HUDEP-2 (cell line): Measurements from ENCODE around the gene UPF2.

Experiments used
- DNase-seq, 76 experiments: peaks; one replicate each; lab custom pipeline; 2025; ENCODE audit not compliant: unreplicated experiment in 76 of 76; lab: John Stamatoyannopoulos, UW

Gene UPF2

DNA sequence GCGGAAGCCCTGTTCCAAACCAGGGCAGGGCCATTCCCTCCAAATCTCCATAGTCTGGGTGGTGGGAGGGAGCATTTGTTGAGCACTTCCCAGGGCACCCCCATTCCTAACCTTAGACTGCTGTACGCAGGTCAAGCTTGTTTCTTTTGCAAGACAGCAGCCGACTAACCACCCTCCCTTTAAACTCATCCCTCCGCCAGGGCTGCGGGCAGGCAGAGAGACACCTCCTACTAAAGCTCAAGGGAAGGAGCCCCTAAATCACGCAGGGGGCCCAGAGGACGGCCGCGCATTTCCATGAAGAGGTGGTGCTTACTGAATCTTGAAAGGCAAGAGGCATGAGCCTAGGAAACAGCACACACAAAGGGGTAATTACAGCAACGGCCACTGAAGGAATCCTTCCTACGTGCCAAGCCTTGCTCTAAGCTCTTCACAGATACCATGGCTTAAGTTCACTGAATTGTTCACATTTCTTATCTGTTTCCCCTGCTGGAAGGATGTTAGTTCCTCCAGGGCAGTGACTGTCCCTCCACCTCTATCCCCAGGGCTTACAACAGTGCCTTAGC is 129.4 kb downstream of the UPF2 start:
- DNase-seq = no peak

DNA sequence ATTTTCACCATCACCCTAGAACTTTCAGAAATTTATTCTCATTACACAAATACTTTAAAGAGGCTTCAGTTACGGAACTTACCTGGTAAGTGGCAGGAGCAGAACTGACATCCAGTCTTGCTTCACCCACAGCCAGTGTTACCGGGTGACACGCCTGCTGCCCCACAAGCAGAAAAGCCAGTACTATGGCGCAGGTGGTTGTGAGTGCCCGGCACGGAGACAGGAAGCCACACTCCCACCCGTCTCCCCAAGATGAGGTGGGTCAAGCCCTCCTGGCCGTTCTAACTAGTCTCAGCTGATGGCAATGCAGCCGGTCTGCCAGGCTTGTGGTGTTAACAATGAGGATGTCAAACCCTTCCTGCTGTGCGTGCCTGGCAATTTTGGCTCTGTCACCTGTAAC is 132.5 kb downstream of the UPF2 start:
- DNase-seq = no peak

DNA sequence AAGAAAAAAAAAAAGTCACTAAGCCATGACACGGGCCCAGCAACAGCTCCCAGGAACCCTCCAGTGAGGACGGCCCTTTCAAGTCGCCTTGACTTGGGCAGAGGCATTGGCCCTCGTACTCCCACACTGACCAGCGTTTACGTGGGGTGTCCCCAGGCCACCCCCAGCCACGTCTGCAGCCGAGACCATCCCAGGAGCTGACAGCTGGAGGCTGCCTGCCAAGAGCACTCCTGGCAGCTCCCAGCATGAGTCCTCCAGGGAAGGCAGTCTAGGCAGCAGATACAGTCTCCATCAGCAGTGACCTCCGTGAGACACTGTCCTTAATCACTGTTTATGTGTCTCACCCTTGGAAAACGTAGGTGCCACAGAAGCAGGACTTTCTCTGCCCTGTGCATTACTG is 133.0 kb downstream of the UPF2 start:
- no peak for DNase-seq

DNA sequence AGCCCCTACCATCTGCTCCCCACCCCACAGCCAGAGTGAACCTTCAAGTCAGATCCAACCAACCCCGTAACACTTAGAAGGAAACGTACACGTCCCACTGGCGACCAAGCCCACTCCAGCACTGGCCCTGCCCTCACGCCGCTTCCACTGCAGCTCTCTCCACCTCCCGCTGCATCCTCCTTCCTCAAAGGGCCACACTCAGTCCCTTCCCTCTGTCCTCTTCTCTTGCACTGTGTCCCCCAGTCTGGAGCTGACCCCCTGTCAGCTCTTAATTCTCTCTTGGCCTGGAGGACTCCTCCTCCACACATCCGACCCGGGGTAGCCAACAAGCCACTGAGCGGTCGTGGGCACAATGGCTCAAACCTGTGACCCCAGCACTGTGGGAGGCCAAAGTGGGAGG is 133.6 kb downstream of the UPF2 start:
- DNase-seq = no peak

DNA sequence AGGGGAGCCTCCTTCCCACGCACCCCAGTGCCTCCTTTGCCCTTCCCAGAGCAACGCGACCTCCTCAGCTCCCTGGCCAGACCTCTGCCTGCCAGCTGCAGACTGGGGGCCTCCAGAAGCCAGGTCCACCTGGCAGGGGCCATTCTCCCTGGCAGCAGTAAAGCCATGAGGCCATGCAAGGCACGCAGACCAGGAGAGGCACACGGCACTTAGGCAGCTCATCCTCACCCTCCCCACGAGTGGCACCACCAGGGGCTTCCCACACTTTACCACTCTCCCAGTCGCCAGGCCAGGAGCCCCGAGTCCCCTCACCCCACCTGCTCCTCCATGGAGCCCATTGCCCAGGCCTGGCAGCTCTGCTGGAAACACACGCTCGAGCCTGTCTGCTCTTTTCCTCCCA is 134.1 kb downstream of the UPF2 start:
- no peak for DNase-seq

DNA sequence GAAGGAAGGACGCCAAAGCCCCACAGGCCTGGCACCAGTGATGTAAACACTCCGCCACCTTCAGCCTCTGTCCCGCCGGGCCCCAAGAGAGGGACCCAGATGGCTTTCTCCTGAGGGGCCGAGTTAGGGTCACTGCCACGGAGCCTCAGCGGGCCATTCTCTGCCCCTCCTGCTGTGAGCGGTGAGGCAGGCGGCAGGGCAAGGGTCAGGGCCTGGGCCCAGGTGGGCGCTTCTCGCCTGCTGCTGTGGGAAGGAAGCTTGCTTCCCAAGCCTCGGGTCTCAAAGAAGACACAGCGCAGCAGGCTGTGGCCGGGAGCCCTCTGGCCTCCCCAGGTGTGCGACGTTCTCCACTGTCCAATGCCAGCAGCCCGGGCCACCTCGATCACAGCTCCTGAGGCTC is 134.7 kb downstream of the UPF2 start:
- DNase-seq = no peak

DNA sequence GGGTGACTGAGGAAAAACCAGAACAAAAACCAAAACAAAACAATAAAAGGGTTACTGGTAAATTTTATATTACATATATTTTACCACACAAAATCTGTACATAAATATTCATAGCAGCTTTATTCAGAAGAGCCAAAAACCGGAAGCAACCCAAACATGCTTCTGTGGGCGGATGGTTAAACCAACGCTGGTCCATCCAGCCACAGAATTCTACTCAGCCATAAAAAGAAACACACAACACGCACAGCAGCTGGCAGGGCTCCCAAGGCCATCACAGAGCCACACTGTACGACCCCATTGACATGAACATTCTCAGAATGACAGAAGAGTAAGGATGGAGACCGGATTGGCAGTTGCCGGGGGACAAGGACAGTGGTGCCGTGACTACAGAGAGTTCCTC is 135.9 kb downstream of the UPF2 start:
- DNase-seq = no peak

DNA sequence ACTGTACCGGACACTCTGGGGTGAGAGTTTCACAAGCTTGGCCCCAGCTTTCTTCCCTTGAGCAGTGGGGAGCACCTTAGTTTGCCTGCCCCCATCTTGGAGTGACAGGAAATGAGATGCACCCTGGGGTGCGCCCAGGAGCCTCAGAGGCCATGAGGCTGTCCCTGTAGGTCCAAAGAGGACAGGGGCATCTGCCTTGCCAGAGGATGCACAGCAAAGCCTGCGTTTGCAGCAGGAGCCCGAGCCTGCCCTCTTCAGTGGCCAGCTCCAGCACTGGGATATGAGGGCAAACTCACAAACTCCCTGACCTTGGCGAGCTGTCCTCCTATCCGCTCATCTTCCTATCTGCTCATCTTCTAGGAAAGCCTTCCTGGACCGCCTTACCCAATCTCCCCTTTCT is 140.0 kb downstream of the UPF2 start:
- DNase-seq = no peak

DNA sequence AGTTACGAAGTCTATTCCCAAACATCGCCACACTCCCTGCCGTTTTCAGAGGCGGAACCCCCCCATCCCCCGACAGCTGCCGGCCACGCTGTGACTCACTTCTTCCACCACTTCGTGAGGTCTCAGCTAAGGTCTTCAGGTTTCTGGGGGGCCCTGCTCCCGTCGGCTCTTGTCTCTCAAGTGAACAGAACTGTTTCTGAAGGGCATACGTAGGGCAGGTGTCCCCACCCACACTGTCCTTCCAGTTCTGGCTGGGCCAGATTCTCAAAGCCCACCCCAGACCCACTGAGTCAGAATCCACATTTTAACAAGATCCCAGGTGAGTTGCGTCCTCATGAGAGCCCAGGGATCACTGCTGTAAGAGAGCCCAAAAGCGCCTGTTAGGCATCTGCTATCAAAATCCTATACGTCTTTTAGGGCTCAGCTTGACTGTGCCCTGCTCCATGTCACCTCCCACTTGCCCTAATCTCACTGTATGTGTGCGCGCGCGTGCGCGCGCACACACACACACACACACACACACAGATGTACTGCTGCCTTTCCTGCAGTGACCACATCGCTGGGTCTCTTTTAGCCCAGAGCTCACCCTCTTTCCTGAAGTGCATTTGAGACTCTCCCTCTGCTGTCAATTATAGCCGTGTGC is 140.7 kb downstream of the UPF2 start:
- DNase-seq = peak in 9 of 76 experiments; percentile 6 to 25 (median 15)

DNA sequence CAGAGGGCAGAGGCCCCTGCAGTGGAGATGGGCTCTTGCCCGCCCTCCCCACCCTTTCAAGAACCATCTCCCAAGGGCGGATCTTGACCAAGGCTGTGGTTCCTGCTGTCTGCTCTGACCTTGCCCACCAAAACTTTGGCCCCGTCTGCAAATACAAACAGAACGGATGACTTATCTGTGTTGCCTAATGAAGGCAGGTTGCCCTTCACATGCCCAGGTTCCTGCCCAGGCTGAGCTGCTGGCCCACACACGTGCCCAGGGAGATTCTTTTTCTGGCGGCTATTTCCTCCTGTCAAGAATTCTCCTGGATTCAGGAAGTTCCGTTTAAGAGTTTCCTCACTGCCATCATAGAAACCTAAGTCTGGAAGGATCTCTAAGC is 141.2 kb downstream of the UPF2 start:
- no peak for DNase-seq

DNA sequence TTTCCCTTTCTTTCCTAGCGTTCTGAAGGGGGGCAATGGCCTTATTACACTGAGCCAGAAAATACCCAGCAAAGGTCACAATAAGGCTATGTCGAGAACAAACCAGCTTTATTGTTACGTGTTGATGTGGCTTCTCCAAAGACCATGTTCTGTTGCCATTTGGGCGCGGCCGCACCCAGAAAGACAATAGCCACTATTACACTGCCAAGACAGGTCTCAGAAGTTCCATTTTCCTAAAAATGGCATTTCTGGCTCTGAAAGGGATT is 141.6 kb downstream of the UPF2 start:
- DNase-seq = no peak

DNA sequence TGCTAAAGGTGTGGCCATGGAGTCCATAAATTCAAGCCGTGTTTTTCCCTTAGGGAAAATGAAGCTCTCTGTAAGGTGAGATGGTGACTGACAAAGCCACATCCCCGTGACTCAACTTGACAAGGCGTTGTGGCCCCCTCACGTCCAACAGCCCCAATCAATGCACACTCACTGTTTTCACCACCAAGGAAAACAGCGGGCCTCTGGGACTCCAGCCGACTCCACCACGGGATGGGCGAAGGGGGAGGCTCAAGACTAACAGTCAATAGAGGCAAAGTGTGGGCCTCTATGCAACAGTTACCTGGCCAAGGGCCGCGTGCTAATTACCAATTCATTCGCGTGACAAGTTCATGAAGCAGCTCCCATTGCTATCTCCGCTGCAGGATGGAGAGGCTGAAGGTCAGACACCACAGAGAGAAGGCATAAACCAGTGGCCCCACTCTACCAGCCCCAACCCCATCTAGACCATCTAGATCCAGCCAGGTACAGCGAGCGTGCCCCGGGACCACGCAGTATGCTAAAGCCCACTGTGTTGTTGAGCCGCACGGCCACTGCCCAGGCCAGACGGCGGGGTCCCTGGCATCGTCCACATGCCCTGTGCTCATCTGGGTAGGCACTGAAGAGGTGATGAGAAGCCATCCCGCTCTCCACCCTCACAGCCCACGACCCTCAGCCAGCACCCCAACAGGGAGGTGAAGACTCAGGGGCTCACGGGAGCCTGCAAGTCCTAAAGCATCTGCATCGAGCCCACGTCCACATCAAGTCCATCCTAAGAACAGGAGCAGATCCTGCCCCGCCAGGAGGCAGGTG is 143.3 kb downstream of the UPF2 start:
- no peak for DNase-seq

DNA sequence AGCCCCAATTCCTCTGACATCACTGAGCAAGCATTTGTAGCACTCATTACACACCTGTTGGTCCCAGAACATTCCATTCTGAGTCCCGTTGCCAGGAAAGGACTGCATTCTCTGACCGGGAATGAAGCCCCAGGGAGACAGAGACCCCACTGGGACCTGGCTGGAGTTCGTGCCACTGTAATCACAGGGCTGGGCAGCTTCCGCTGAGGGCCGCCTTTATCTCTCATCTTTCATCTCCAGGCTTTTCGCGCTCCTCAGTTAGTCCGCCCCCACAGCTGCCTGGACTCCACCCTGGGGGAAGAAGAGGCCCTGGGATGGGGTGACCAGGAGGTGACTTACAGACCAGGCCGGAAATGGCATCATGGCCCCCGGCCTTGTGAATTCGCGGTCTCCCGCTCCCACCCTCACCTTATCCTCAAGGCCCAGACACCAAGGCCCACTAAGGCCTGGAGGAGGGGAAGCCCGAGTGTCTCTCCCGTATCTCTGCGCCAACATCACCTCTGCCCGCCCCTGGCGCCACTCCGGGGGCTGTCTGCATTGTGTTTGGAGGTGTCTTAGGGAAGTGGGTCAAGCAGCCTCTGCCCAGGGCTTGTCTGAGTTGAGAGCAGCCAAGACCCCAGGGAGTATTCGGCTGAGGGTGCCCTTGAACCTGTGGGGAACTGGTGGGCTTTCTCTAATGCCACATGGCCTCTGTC is 144.1 kb downstream of the UPF2 start:
- DNase-seq = peak in 75 of 76 experiments; percentile 41 to 92 (median 76)

DNA sequence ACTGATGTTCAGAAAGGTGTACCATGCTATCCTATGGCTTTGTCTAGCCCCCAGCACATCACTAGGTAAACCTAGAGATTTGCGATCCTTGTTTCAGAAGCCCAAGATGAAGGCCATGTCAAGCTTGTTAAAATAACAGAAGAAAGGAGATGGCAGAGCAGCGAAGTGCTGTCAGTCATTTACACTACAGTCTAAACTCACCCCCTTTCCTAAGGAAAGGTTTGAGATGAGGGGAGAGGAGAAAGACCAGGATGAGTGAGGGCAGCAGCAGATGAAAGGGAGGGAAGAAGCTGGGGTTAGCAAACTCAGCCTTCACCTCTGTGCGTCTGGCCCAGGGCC is 144.6 kb downstream of the UPF2 start:
- DNase-seq = peak in 2 of 76 experiments; percentile 46 to 51

DNA sequence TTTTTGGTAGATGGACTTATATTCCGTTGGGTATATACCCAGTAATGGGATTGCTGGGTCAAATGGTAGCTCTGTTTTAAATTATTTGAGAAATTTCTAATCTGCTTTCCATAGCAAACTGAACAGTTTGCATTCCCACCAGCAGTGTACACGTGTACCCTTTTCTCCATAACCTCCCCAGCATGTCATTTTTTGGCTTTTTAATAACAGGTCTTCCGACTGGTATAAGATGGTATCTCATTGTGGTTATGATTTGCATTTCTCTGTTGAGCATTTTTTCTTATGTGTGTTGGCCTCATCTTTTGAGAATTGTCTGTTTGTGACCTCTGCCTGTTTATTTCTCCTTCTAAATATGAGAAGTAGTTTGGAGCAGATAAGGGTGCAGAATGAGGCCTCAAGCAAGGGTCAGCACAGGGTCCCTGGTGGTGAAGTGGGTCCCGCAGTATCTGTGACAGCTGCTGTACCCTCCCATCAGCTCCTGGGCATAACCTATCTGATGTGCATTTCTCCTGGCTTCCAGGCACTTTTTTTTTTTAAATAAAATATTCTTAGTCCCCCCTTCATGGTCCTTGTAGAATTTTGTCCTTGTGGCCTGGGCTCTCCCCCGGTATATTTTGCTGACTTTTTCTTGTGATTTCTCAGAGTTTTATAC is 145.9 kb downstream of the UPF2 start:
- DNase-seq = peak in 9 of 76 experiments; percentile 10 to 43 (median 21)

DNA sequence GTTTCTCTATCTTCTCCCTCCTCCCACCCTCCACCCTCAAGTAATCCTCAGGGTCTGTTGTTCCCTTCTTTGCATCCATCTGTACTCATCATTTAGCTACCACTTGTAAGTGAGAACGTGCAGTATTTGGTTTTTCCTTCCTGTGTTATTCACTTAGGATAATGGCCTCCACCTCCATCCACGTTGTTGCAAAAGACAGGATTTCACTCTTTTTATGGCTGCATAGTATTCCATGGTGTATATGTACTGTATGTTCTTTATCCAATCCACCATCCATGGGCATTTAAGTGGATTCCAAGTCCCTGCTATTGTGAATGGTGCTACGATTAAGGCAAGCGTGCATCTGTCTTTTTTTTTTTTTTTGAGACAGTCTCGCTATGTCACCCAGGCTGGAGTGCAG is 147.0 kb downstream of the UPF2 start:
- DNase-seq = no peak

DNA sequence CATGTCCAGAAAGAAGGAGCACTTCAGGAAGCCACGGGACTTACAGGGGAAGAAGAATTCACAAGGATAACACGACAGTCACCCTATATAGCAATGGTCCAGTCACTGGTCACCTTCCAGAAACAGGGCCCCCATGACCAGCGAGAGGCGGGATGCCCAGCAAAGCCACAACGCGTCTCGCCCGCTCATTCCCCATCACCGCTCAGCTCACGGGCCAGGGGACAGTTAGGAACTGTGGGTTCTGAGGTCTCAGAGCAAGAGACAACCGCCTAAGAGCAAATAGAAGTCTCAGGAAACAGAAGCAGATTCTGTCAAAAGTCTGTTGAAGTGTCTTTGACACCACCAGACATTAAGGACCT is 147.5 kb downstream of the UPF2 start:
- DNase-seq = no peak

DNA sequence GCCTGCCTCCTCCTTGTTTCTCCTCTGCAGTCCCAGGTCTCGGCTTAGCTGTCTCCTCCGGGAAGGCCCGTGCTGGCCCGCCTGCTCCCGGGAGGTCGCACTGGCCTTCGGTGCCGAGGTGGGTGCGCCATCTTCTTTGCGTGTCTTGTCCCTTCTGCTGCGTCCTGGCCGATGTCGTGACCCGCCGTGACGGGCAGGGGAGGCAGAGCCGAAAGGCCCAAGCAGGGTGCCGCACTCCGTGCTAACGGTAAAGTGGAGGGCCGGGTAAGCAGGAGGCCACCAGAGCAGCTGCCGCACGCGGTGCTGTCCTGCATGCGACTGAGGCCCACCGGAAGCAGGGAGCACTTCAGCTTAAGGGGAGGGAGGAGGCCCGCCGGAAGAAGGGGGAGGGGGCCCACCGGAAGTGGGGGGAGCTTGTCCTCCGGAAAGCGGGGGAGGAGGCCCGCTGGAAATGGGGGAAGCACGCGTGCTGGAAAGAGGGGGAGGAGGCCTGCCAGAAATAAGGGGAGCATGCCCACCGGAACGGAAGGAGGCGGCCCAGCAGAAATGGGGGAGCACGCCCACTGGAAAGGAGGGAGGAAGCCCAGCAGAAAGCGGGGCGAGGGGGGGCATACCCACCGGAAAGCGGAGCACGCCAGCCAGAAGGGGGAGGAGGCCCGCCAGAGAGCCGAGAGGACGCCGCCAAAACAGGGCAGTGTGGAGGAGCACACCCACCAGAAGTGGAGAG is 148.1 kb downstream of the UPF2 start:
- no peak for DNase-seq

DNA sequence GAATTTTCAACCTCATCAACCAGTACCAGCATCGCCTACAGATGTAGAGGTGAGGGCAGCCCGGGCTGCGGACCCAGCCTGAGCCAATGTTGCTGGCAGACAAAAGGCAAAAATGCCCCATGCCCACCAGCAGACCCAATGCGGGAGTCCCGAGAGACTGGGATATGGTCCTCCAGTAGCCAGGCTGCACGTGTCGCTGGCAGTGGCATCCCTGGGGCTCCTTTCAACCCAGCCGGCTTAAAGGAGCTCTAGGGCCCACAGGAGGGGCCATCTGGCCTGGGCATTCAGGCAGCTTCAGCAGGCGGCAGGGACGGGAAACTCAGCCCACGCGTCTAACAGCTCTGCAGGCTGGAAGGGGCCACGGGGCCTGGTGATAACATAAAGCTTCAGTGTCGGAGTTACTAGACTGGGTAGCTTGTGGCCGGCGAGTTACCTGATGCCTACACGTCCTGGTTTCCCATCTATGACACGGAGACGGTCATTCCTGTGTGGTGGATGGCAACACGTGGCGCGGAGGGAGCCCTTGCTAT is 148.8 kb downstream of the UPF2 start:
- DNase-seq = no peak

DNA sequence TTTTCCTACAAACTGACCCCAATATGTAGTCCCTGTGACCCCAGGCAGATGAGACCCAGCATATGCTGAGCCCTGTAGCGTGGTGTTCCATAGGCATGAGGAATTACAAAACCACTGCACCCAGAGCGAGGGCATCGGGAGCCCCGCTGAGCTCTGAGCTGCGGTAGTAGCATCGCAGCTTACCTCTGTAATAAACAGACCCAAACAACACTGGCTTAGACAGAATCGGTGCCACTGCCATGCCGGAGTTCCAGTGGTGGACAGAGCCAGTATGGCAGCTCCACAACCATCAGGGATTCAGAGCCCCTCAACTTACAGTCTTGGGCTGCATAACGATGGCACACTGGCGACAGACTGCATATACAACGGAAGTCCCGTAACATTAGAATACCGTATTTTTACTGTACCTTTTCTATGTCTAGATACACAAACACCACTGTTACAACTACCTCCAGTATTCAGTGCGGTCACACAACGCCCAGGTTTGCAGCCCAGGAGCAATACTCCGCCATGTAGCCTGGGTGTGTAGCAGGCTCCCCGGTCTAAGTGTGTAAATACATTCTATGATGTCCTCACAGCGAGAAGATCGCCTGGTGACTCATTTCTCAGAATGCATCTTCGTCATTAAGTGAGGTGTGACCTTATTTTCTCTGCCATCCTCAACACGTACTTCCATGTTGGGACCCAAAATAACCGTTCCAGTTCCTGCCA is 150.7 kb downstream of the UPF2 start:
- no peak for DNase-seq
